ENCODE measurements around the gene TSPO. TPM values are rescaled to one million over a fixed set of nuclear protein-coding genes. Genes with fewer than 3 reads are reported as not detected.

The TSPO gene
- polyA plus RNA-seq, 3 donors, result 491 to 2,663 (median 2,230) TPM

GRCh38 chr22:43152357-43153071 lies 1.2 kb downstream of the TSPO start:
- Histone ChIP-seq H3K4me2 (replicated peaks; ENCODE audit: extremely low read depth, low read length, poor library complexity, severe bottlenecking) (peak overlapping the region; percentile 83), H3K27ac (ENCODE audit: low read depth in 1 of 2, low read length in 2 of 2) (peak overlapping the region; percentile 87 to 89), H3K36me3 (replicated peaks in 1 of 2; ENCODE audit: control insufficient read depth in 1 of 2, insufficient read depth in 2 of 2, low read length in 2 of 2) (peaks cover 0 to 12% of the 10 kb centered on the region in 2 donors), H4K20me1 (ENCODE audit: insufficient read depth, low read length) (peaks cover 43% of the 10 kb centered on the region), H3K4me3 (replicated peaks in 1 of 3; ENCODE audit: low read depth in 2 of 3, low read length in 3 of 3) (peak overlapping the region; percentile 86 to 98 (median 98)), H3K9ac (ENCODE audit: insufficient read depth, low read length, poor library complexity, severe bottlenecking) (peak overlapping the region; percentile 83), H3K79me2 (ENCODE audit: insufficient read depth, low read length) (peaks cover 77% of the 10 kb centered on the region), H3K9me3 (replicated peaks in 1 of 2; ENCODE audit: control insufficient read depth in 1 of 2, insufficient read depth in 1 of 2, low read length in 2 of 2) (no peaks in the 10 kb centered on the region), H2AFZ (ENCODE audit: insufficient read depth, low read depth, low read length, poor library complexity, severe bottlenecking) (peak overlapping the region; percentile 88), H3K4me1 (ENCODE audit: control insufficient read depth in 1 of 2, insufficient read depth in 2 of 2, low read length in 2 of 2) (peaks cover 70 to 85% of the 10 kb centered on the region in 2 donors), H3K27me3 (ENCODE audit: control insufficient read depth in 2 of 2, insufficient read depth in 2 of 2, low read length in 2 of 2) (no peaks in the 10 kb centered on the region)
- Mint-ChIP-seq H3K27me3 (ENCODE audit: low read depth in 3 of 3) (no peaks in the 10 kb centered on the region), H3K36me3 (peaks cover 0 to 18% of the 10 kb centered on the region in 2 donors), H3K4me3 (peak overlapping the region; percentile 85 to 100), H3K9me3 (no peaks in the 10 kb centered on the region), H3K4me1 (peaks cover 67% of the 10 kb centered on the region), H3K27ac (peak overlapping the region; percentile 80 to 95 (median 93))
- peak in 2 of 3 donors; percentile 32 to 36 for DNase-seq
- no peak for TF ChIP-seq CTCF (IDR thresholded peaks at IDR 0.05)
- intact Hi-C loops (cut with micrococcal nuclease), result loop anchor here in 1 of 2 donors (2.0 to 10.0 kb wide), 5 partner anchors 35 to 535 kb away; partner anchors contain the start of genes PACSIN2 and TTLL12
- 3% methylated on average over 19 of the region's 22 CpGs for WGBS (ENCODE audit: insufficient coverage)

- H3K27ac Mint-ChIP-seq, result peak overlapping the region; percentile 86 to 96 (median 93)
- intact Hi-C loops (cut with micrococcal nuclease), result loop anchor here in 1 of 2 donors (2.0 to 10.0 kb wide), 5 partner anchors 33 to 537 kb away; partner anchors contain the start of genes PACSIN2 and TTLL12
- H3K27me3 Mint-ChIP-seq (ENCODE audit: low read depth in 3 of 3), result peaks cover 0 to 2% (median 0%) of the 10 kb centered on the region in 3 donors
- WGBS (ENCODE audit: insufficient coverage), result 20% methylated on average over 1 of the region's 9 CpGs
- peak overlapping the region; percentile 49 to 100 for H3K4me3 Mint-ChIP-seq
- peaks cover 57% of the 10 kb centered on the region for H4K20me1 ChIP-seq (ENCODE audit: insufficient read depth, low read length)
- no peak overlapping the region for H2AFZ ChIP-seq (ENCODE audit: insufficient read depth, low read depth, low read length, poor library complexity, severe bottlenecking)
- peak overlapping the region; percentile 32 for H3K9ac ChIP-seq (ENCODE audit: insufficient read depth, low read length, poor library complexity, severe bottlenecking)
- peaks cover 67% of the 10 kb centered on the region for H3K4me1 Mint-ChIP-seq
- H3K36me3 Mint-ChIP-seq, result peaks cover 0 to 24% of the 10 kb centered on the region in 2 donors
- no peak for DNase-seq
- no peaks in the 10 kb centered on the region for H3K9me3 ChIP-seq (replicated peaks in 1 of 2; ENCODE audit: control insufficient read depth in 1 of 2, insufficient read depth in 1 of 2, low read length in 2 of 2)
- H3K79me2 ChIP-seq (ENCODE audit: insufficient read depth, low read length), result peaks cover 87% of the 10 kb centered on the region
- peaks cover 70 to 85% of the 10 kb centered on the region in 2 donors for H3K4me1 ChIP-seq (ENCODE audit: control insufficient read depth in 1 of 2, insufficient read depth in 2 of 2, low read length in 2 of 2)
- no peaks in the 10 kb centered on the region for H3K27me3 ChIP-seq (ENCODE audit: control insufficient read depth in 2 of 2, insufficient read depth in 2 of 2, low read length in 2 of 2)
- peak overlapping the region; percentile 5 to 98 (median 98) for H3K4me3 ChIP-seq (replicated peaks in 1 of 3; ENCODE audit: low read depth in 2 of 3, low read length in 3 of 3)
- TF ChIP-seq CTCF (IDR thresholded peaks at IDR 0.05), result no peak
- peak overlapping the region; percentile 72 to 79 for H3K27ac ChIP-seq (ENCODE audit: low read depth in 1 of 2, low read length in 2 of 2)
- H3K4me2 ChIP-seq (replicated peaks; ENCODE audit: extremely low read depth, low read length, poor library complexity, severe bottlenecking), result peak overlapping the region; percentile 79
- no peaks in the 10 kb centered on the region for H3K9me3 Mint-ChIP-seq
- H3K36me3 ChIP-seq (replicated peaks in 1 of 2; ENCODE audit: control insufficient read depth in 1 of 2, insufficient read depth in 2 of 2, low read length in 2 of 2), result peaks cover 0 to 17% of the 10 kb centered on the region in 2 donors
Observed at GRCh38 chr22:43153899-43154298, 2.5 kb downstream of the TSPO start.
